Measurements from ENCODE around the gene GNAQ. TPM values are rescaled to one million over a fixed set of nuclear protein-coding genes. Genes with fewer than 3 reads are reported as not detected.

Gene GNAQ
- total RNA-seq, 1 experiment from 2014 or later, result 48.6 TPM

- no peaks in the 10 kb centered on the region for H3K27me3 ChIP-seq (ENCODE audit: insufficient read depth, low read length)
- no peak overlapping the region for H2AK5ac ChIP-seq (ENCODE audit: insufficient read length, low read length)
- no peak overlapping the region for H3T11ph ChIP-seq (ENCODE audit: low read length)
- H2BK15ac ChIP-seq (ENCODE audit: low read depth, low read length), result no peak overlapping the region
- peaks cover 37 to 39% of the 10 kb centered on the region in 2 experiments for H3K4me1 Mint-ChIP-seq
- no peak overlapping the region for H3K27ac ChIP-seq (ENCODE audit: insufficient read length, low read depth, low read length)
- no peak overlapping the region for H3K4ac ChIP-seq (ENCODE audit: low read depth, low read length)
- H2BK12ac ChIP-seq (ENCODE audit: insufficient read length, low read depth, low read length), result no peak overlapping the region
- no peak for DNase-seq
- no peak overlapping the region for H4K91ac ChIP-seq (ENCODE audit: insufficient read length, low read depth, low read length)
- no peaks in the 10 kb centered on the region for H3K4me1 ChIP-seq (ENCODE audit: insufficient read depth, low read length)
- no peaks in the 10 kb centered on the region for H3K79me1 ChIP-seq (ENCODE audit: insufficient read depth, low read depth, low read length, poor library complexity, severe bottlenecking)
- no peak overlapping the region for H2BK5ac ChIP-seq (ENCODE audit: insufficient read length, low read length)
- H3K56ac ChIP-seq (ENCODE audit: insufficient read length, low read depth, low read length), result no peak overlapping the region
- H3K79me2 ChIP-seq (ENCODE audit: insufficient read depth, low read length), result no peaks in the 10 kb centered on the region
- H3K4me3 Mint-ChIP-seq, result no peak overlapping the region
- H3K18ac ChIP-seq (ENCODE audit: insufficient read length, low read depth, low read length), result no peak overlapping the region
- no peak overlapping the region for H2BK20ac ChIP-seq (ENCODE audit: low read depth, low read length, poor library complexity, severe bottlenecking)
- no peaks in the 10 kb centered on the region for H3K23me2 ChIP-seq (ENCODE audit: insufficient read length, low read depth, low read length, poor library complexity, severe bottlenecking)
- H3K4me2 ChIP-seq (ENCODE audit: insufficient read depth, insufficient read length, low read length), result no peak overlapping the region
- no peak overlapping the region for H2AFZ ChIP-seq (ENCODE audit: low read length)
- no peaks in the 10 kb centered on the region for H3K9me3 ChIP-seq (ENCODE audit: control insufficient read depth, low read depth, low read length)
- no peak overlapping the region for H3K27ac Mint-ChIP-seq
- H3K23ac ChIP-seq (ENCODE audit: insufficient read length, low read depth, low read length), result no peak overlapping the region
- peaks cover 2 to 3% (median 3%) of the 10 kb centered on the region in 3 experiments; a peak in 4 of 7 replicates for H3K36me3 Mint-ChIP-seq (ENCODE audit: insufficient read depth in 1 of 3, low read depth in 3 of 3)
- H4K20me1 ChIP-seq (ENCODE audit: control insufficient read depth, insufficient read depth, insufficient read length), result no peaks in the 10 kb centered on the region
- no peak overlapping the region for H3K14ac ChIP-seq (ENCODE audit: insufficient read depth, low read length)
- no peaks in the 10 kb centered on the region for H3K9me3 Mint-ChIP-seq
- H3K9ac ChIP-seq (ENCODE audit: extremely low read depth, insufficient read length, low read length), result no peak overlapping the region
- no peaks in the 10 kb centered on the region for H3K27me3 Mint-ChIP-seq (ENCODE audit: low read depth)
- no peak for TF ChIP-seq CTCF (conservative IDR thresholded peaks at IDR 0.05)
- H2BK120ac ChIP-seq (ENCODE audit: low read depth, low read length, poor library complexity, severe bottlenecking), result no peak overlapping the region
- H4K5ac ChIP-seq (ENCODE audit: insufficient read length, low read depth, low read length), result no peak overlapping the region
- no peak overlapping the region for H4K8ac ChIP-seq (replicated peaks; ENCODE audit: insufficient read length, low read depth, low read length)
Observed at GRCh38 chr9:77747163-77747562, 284.4 kb downstream of the GNAQ start.
